Stimulated activated CD8-positive, alpha-beta memory T cell treated with anti-CD3 and anti-CD28 coated beads, Interleukin-4, amount 100 ng/mL, for 1 hour (primary cell): Measurements from ENCODE around the gene FAM241B.

Experiments
- DNase-seq, 2 donors: peaks; one replicate each; pipeline ENCODE4 v3.0.0-alpha.2; 2020; ENCODE audit warnings: low read depth in 2 of 2, low spot score in 1 of 2

Gene FAM241B, protein sequence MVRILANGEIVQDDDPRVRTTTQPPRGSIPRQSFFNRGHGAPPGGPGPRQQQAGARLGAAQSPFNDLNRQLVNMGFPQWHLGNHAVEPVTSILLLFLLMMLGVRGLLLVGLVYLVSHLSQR

DNA sequence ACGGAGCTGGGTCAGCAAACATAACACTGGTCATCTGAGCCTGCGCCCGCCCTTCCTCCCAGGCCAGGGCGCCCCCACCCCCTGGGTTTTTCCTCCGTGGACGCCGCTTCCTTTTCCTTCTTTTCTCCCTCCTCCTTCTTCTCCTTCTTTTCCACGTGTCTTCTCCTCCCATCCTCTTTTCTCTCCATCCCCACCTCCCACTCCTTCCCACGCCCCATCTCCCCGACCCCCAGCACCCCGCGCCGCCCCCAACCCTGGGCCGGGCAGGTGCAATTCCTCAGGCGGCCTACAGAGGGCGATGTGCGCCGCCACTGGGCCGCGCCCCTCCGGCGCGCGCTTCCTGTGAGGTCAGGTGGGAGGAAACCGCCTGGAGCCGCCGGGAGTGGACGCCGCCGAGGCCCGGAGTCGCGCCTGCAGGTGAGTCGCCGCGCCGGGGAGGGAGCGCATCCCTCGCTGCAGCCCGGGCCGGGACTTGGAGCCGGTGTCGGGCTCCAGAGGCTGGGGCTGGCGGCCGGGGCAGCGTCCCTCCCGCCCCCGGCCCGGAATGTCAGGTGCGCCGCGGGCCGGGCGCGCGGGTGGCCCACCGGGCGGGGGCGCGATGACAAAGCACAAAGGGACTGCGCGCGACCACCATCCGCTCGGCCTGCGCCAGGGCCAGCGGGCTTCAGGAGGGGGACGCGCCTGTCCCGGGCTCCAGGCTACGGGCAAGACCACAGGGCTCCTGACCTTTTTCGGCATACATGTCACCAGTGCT lies at the start of gene FAM241B:
Gene FAM241B, plus strand, starts transcription at position 351 of the 754 bp plus-strand sequence. CDS start 1,497 bp downstream, outside the sequence.
- peak; percentile 29 to 47 for DNase-seq

DNA sequence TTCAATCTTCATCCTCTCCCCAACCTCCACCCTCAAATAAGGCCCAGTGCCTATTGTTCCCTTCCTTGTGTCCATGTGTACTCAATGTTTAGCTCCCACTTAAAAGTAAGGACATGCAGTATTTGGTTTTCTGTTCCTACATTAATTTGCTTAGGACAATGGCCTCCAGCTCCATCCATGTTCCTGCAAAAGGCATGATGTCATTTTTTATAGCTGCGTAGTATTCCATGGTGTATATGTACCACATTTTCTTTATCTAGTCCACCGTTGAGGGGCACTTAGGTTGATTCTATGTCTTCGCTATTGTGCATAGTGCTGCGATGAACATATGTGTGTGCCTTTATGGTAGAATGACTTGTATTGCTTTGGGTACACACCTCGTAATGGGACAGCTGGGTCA lies 49.6 kb upstream of the FAM241B start:
- no peak for DNase-seq

DNA sequence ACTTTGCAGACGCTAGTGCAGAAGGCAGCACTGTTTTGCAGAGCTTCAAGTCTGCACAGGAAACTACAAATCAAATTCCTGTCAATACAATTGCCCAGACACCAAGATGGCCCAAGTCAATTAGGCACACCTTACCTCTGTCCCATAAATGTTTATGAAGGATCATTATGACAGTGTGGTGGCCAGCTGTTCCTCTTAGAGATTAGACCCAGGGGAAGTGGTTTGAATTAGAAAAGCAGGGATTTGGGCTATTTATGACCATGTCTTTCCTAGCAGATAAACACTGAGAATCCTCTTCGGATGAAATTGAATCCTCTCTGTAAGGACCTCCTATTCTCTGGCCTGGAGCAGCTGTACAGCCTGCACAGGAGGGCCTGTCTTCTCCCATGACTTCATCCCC lies 46.9 kb upstream of the FAM241B start:
- DNase-seq = no peak

DNA sequence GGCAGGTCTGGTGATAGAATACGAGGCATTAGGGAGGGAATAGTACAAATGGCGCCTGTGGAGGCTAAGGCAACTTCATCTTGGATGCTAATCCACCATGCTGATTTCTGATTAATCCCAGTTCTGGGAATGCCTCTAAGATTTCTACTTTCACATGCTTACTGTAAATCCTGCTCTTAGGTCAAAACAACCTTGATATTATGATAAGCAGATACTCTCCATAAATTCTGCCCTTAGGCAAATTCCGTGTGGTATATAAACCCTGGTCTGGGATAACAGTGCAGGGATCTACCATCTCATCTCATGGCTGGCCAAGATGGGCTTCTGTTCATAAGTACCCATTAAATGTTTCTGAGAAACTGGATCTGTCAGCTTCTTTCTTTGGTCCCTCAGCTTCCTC lies 45.4 kb upstream of the FAM241B start:
- DNase-seq = no peak

DNA sequence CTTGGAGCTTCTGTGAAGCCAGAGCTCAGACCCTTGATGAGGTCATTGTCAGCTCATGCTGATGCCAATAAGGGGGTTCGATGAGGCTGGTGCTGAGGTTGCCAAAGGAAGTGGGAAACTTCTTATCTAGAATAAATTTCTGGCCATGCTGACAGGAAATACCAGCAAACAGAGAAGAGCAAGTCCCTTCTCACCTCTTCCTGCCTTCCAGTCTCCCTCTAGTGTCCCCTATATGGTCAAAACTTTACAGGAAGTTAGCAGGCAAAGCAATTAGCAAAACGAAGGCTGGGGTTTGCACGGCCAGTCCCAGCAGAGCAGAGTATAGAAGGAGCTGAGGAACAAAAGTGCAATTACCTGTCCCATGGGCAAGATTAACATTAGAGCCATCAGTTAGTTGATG lies 41.7 kb upstream of the FAM241B start:
- DNase-seq = no peak

DNA sequence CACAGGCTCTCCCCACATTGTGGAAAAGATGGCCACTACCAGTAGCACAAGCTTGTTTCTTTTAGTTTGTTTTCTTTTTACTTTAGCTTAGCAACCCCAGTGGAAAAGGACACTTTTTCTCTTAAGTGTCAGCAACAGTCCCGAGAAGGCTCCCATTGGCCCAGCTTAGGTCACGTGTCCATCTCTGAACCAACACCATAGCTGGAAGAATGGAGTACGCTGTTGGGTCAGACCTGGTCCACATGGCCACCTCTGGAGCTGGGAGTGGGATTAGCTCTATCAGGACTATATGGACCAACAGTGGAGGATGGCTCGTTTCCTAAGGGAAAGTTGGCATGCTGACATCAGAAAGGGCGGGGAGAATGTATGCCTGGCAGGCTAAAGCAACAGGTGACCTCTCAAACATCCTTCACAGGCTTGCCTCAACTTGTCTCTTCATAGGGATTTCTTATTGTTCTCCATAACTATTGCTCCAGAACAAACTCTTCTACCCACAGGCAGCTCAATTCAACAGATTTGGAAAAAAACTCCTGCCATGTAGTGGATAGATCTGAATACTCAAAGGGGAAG lies 29.2 kb upstream of the FAM241B start:
- DNase-seq = no peak

DNA sequence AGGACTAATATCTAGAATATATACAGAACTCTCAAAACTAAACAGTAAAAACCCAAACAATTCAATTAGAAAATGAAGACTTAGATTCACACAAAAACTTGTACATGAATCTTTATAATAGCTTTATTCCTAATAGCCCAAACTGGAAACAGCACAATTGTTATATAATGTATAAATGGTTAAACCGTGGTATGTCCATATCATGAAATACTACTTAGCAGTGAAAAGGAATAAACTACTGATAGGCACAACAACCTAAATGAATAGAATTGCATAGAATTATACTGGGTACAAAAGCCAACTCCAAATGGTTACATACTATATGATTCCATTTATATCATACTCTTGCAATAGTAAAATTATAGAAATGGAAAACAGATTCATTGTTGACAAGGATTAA lies 21.0 kb upstream of the FAM241B start:
- no peak for DNase-seq

DNA sequence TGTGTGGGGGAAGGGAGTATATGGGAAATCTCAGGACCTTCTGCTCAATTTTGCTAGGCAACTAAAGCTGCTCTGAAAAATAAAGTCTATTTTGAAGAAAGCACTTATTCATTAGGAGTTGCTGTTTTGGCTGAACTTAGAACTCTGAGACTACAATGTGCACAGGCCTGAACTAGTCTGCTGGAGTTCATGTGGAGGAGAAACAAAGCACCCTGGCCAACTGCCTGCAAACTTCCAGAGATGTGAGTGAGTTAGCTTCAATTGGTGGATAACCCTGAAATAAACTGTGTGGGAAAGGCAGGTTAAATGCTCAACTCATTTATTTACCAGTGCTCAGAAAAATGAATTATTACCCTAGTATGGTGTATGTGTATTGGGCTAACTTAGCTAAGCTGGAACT lies 17.3 kb upstream of the FAM241B start:
- DNase-seq = no peak

DNA sequence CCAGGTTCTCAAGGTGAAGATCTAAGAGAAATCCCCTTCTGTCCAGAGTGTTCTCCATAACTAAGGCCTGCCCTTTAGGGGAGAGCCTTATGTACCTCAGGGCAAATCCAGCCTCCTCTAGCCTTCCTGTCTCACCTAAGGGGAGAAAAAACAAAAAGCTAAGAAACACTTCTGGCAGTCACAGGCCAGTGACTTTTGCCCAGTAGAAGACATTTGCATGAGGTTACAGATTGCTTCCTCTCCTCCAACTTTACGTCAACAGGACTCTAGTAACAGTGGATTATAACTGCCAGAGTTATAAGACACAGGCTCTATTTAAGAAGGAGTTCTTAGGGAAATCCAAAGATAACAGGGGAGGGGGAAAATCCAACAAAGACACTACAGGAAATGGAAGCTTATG lies 15.9 kb upstream of the FAM241B start:
- DNase-seq = no peak

DNA sequence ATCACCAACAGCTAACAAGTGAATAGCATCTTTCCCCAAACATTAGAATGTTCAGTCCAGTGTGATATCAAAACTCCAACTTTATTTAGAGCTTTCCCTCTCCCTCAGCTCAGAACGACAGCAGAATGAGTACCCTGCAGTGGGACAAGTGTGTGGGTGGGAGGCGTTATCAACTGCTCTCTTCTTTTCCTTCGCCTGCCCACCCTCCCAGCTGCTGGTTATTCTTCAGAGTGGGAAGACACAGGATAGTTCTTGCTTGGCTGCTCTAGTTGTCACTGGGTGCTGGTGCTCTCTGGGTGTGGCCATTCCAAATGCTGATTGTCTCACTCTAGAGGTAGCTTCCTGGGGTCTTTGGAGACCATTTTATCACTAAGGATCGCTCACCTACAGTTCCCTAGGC lies 13.7 kb upstream of the FAM241B start:
- no peak for DNase-seq

DNA sequence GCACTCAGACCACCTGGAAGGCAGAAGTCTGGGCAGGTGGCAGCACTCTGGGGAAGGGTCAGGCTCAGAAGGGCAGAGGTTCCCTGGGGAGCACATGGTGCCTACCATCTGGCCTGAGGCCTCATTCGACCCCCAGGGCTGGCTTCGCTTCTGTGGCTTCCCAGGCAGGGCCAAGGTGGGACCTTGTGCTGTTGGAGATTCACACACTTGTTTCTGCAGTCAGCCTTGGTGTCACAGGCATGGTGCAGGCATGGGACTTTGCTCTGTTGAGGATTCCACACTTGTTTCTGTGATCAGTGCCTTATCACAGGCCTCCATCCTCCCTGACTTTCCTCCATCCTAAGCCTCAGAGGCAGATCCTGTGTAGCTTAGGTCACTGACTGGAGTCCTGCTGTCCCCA lies 11.3 kb upstream of the FAM241B start:
- no peak for DNase-seq

DNA sequence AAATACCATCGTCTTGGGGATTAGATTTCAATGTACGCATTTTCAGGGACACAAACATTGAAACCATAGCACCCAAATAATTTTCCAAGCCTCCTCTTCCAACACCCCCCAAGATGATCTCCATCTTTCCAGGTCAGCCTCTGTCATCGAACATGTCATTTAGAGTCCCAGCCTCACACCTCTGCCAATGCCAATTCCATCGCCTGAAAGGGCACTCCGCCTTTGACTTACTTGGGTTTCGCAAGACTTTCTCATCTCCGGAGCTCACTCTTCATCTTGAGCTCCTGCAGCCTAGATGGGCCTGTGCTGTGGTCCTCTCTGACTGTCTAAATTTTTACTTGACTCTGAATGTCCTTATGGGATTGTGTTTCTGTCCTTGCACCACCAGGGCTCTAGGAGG lies 10.4 kb upstream of the FAM241B start:
- DNase-seq = no peak

DNA sequence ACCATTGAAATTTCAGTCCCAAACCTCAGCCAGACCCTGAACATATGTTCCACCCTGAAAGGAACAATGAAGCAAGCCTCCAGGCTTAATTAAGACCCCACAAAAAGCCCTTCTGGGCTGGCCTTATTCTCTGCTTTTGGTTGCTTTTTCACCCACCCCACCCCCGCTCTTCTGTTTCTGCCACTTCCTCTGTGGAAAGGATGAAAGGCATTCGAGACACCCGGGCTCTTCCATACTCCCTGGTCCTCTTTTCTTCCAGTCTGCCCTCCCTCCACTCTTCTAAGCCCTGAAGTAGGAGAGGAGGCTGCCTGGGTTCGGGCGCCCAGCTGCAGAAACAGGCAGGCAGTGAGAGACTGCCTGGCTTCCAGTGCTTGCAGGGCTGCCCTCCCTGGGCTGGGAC lies 9.4 kb upstream of the FAM241B start:
- no peak for DNase-seq

DNA sequence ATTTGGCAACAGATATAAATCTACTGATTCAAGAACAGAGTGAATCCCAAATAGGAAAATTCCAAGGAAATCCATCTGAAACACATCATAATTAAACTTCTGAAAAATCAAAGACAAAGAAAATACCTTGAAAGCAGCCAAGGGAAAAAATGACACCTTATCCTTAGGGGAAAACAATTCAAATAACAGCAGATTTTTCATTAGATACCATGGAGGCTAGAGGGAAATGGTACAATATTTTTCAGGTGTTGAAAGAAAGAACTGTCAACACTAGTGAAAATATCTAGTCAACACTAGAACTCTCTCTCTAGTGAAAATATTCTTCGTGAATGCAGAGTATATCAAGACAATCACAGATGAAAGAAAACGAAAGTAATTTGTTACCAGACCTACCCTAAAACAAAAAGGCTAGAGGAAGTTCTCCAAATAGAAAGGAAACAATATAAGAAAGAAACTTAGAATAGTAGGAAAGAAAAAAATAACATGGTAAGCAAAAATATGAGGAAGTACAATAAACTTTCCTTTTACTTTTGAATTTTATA lies 5.7 kb upstream of the FAM241B start:
- no peak for DNase-seq

DNA sequence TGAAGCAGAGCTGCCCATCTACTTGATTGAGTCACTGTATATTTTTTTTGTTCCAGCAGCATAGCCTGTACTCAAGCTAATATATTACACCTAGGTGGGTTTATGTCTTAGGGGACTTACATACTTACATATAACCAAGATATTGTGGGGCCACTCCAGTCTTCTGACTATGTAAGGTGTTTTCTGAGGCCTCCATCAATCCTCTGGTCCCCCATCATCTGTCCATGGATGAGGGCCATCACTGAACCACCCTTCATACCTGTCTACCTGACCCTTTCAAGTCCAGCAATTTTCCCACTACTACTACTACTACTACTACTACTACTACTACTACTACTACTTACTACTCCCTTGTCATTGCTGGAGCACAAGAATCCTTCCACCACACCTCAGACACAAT lies 3.2 kb upstream of the FAM241B start:
- DNase-seq = no peak

DNA sequence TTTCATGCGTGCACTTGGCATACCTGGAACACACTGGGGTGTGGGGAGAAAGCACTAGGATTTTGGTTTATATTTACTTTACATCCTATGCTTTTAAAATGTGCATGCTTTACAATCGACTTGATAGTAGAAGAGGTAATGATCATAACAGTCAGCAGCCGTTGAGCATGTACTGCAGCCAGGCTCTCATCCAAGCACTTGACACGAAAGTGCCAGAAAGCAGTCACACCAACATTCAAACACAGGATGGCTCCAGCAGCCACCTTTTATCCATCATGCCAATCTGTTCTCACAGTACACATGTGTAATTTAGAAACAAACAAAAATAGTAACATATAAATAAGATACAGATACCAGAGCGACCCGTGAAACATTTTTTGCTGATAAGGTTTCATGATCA lies 1.2 kb upstream of the FAM241B start:
- DNase-seq = no peak

DNA sequence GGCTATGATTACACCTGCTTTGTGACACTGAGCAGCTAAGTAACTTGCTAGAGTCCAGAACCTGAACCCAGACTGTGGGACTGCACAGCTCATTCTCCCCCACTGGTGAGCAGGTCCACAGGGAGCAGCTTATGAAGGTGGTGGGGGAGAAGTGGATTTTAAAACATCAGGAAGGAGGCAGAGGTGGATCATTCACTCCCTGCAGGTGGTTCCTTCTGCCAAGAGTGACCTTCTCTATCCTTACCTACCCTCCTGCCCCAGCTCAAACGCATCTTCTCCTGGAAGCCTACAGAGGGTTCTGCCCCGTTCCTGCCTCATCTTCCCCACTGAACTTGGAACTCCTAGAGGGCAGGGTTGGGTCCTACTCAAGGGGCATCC lies 539 bp upstream of the FAM241B start:
- no peak for DNase-seq

DNA sequence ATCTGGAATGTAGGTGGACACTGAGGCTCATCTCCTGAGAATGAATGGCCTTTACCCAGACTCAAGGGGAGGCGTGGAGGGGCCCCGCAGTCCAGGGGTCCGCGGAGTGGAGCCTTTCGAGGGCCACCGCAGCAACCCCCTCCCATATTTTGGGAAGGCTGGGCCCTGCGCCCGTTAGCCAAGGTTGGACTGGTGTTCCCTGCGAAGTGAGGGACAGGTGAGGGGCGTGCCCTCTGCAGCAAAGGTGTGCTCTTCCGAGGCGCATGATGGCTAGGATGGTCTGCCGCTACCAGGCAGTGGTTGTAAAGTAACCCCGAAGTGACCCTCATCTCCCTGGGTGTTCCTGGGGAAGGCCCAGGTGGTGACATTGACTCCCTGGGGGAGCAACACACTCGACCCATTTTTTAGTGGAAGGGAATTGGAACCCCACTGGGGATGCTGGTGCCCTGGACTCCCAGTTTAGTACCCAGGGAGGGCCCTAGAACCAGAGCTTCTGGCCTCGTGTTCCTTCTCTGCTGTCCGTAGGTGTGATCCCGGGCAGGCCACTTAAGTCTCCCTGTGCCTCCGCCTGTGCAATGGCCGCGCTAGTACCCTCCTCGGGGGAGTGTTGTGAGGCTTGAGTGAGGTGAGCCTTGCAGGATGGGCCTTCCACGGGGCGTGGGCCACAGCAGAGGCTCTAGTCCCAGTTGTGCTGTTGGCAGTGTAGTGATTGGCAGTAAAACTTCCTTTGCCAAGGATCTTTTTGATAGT lies 779 bp downstream of the FAM241B start:
- DNase-seq = no peak

DNA sequence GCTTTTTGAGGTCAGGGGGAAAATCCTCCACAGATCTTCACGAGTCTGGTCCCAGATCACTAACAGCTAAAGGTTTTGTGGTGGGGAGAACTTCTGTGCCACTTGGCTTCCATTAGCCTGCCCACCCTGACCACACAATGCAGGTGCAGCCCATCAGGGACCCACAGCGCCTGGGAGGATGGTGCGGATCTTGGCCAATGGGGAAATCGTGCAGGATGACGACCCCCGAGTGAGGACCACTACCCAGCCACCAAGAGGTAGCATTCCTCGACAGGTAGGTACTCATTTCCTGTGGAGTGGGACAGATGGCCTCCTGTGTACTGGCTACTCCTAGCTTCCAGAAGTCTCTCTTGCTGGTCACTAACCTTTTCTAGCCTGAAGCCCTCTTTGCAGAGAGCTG lies 1.5 kb downstream of the FAM241B start:
- DNase-seq = no peak

DNA sequence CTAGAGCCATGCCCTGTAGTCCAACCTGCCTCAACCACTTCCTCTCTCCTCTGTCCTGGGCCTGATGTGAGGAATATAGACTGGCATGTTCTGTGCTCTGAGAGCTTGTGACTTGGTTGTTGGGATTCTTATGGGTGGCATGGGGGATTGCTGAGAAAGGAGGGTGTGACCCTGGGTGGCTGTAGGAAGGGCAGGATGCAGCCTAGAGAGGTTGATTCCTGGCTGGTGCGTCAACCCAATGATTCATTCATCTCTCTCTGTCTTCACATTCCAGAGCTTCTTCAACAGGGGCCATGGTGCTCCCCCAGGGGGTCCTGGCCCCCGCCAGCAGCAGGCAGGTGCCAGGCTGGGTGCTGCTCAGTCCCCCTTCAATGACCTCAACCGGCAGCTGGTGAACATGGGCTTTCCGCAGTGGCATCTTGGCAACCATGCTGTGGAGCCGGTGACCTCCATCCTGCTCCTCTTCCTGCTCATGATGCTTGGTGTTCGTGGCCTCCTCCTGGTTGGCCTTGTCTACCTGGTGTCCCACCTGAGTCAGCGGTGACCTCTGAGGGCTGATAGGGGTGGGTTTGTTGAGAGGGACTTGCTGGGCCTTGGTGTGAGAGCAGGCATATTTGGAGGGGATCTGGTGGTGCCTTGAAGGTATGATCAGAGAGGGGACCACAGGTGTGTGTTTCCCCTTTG lies 2.6 kb downstream of the FAM241B start:
- no peak for DNase-seq
